ENCODE measurements around the gene NMNAT2. TPM values are rescaled to one million over a fixed set of nuclear protein-coding genes. Genes with fewer than 3 reads are reported as not detected.

The NMNAT2 gene
- polyA plus RNA-seq, 1 donor from 2014 or later = 43.8 TPM

DNA sequence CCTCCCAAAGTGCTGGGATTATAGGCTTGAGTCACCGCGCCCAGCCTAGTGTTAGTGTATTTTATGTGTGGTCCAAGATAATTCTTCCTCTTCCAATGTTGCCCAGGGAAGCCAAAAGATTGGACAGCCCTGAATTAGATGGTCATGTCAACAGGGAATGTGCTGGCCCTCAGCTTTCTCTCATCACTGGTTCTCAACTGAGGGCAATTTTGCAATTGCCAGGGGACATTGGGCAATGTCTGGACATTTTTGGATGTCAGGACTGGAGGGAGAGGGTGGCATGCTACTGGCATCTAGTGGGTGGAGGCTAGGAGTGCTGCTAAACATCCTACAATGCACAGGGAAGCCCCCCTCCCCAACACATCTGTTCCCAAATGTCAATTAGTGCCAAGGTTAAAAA, 137.1 kb downstream of the NMNAT2 start:
- no peak overlapping the region for H2AFZ ChIP-seq (ENCODE audit: low read depth, low read length)
- H3K9me2 ChIP-seq (ENCODE audit: insufficient read depth, low read length) = no peaks in the 10 kb centered on the region
- H3K4me2 ChIP-seq (ENCODE audit: low read length) = no peak overlapping the region
- no peaks in the 10 kb centered on the region for H3F3A ChIP-seq (ENCODE audit: insufficient read depth, low read length, poor library complexity, severe bottlenecking)
- no peak for TF ChIP-seq TAF1 (IDR thresholded peaks at IDR 0.05; ENCODE audit: low read depth)
- no peak for TF ChIP-seq SMC3 (conservative IDR thresholded peaks at IDR 0.05; ENCODE audit: poor library complexity)
- no peak for TF ChIP-seq EZH2 (IDR thresholded peaks at IDR 0.05; ENCODE audit: borderline replicate concordance, insufficient read depth, low read length, poor library complexity, severe bottlenecking)
- TF ChIP-seq, protein P1, sequence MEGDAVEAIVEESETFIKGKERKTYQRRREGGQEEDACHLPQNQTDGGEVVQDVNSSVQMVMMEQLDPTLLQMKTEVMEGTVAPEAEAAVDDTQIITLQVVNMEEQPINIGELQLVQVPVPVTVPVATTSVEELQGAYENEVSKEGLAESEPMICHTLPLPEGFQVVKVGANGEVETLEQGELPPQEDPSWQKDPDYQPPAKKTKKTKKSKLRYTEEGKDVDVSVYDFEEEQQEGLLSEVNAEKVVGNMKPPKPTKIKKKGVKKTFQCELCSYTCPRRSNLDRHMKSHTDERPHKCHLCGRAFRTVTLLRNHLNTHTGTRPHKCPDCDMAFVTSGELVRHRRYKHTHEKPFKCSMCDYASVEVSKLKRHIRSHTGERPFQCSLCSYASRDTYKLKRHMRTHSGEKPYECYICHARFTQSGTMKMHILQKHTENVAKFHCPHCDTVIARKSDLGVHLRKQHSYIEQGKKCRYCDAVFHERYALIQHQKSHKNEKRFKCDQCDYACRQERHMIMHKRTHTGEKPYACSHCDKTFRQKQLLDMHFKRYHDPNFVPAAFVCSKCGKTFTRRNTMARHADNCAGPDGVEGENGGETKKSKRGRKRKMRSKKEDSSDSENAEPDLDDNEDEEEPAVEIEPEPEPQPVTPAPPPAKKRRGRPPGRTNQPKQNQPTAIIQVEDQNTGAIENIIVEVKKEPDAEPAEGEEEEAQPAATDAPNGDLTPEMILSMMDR (IDR thresholded peaks at IDR 0.05; ENCODE audit: poor library complexity, severe bottlenecking) = no peak
- TF ChIP-seq MXI1 (conservative IDR thresholded peaks at IDR 0.05; ENCODE audit: poor library complexity, severe bottlenecking) = no peak
- TF ChIP-seq, protein P2, sequence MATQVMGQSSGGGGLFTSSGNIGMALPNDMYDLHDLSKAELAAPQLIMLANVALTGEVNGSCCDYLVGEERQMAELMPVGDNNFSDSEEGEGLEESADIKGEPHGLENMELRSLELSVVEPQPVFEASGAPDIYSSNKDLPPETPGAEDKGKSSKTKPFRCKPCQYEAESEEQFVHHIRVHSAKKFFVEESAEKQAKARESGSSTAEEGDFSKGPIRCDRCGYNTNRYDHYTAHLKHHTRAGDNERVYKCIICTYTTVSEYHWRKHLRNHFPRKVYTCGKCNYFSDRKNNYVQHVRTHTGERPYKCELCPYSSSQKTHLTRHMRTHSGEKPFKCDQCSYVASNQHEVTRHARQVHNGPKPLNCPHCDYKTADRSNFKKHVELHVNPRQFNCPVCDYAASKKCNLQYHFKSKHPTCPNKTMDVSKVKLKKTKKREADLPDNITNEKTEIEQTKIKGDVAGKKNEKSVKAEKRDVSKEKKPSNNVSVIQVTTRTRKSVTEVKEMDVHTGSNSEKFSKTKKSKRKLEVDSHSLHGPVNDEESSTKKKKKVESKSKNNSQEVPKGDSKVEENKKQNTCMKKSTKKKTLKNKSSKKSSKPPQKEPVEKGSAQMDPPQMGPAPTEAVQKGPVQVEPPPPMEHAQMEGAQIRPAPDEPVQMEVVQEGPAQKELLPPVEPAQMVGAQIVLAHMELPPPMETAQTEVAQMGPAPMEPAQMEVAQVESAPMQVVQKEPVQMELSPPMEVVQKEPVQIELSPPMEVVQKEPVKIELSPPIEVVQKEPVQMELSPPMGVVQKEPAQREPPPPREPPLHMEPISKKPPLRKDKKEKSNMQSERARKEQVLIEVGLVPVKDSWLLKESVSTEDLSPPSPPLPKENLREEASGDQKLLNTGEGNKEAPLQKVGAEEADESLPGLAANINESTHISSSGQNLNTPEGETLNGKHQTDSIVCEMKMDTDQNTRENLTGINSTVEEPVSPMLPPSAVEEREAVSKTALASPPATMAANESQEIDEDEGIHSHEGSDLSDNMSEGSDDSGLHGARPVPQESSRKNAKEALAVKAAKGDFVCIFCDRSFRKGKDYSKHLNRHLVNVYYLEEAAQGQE (IDR thresholded peaks at IDR 0.05; ENCODE audit: borderline replicate concordance) = no peak
- no peak for TF ChIP-seq RAD21 (conservative IDR thresholded peaks at IDR 0.05)
- no peak for TF ChIP-seq EP300 (conservative IDR thresholded peaks at IDR 0.05; ENCODE audit: poor library complexity, severe bottlenecking)
- TF ChIP-seq POLR2AphosphoS5 (IDR thresholded peaks at IDR 0.05) = no peak
- peaks cover 28% of the 10 kb centered on the region for H3K36me3 ChIP-seq (ENCODE audit: insufficient read depth, low read length)
- H3K4me3 ChIP-seq (ENCODE audit: low read length) = no peak overlapping the region
- no peak overlapping the region for H3K27ac ChIP-seq (ENCODE audit: low read length)
- H3K9me3 ChIP-seq (ENCODE audit: low read length) = no peaks in the 10 kb centered on the region
- no peak overlapping the region for H3K9ac ChIP-seq (ENCODE audit: low read length)
- no peaks in the 10 kb centered on the region for H4K20me1 ChIP-seq (ENCODE audit: insufficient read depth)
- no peaks in the 10 kb centered on the region for H3K79me2 ChIP-seq (replicated peaks; ENCODE audit: insufficient read depth, low read length)
- no peaks in the 10 kb centered on the region for H3K27me3 ChIP-seq (ENCODE audit: insufficient read depth, low read depth, low read length)

DNA sequence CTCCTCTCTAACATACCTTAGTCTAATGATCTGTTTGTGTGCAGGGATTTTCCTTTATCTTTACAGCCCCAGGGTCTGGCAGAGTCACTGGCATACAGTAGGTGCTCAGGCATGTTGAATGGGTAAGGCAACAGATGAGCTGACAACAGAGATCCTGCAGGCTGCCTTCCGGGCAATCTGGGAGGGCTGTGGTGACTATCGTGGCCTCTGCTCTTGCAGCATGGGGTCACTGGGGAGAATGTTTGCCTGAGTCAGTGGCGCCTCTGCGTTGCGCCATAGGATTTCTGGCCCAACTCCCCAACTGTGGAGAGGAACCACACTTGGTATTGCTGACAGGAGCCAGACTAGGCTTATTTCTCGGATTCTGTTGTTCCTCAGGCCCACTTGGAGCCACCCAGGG, 138.3 kb downstream of the NMNAT2 start:
- H3F3A ChIP-seq (ENCODE audit: insufficient read depth, low read length, poor library complexity, severe bottlenecking) = no peaks in the 10 kb centered on the region
- no peak overlapping the region for H2AFZ ChIP-seq (ENCODE audit: low read depth, low read length)
- H3K9me2 ChIP-seq (ENCODE audit: insufficient read depth, low read length) = no peaks in the 10 kb centered on the region
- H3K36me3 ChIP-seq (ENCODE audit: insufficient read depth, low read length) = peaks cover 20% of the 10 kb centered on the region
- H3K27me3 ChIP-seq (ENCODE audit: insufficient read depth, low read depth, low read length) = no peaks in the 10 kb centered on the region
- no peaks in the 10 kb centered on the region for H3K9me3 ChIP-seq (ENCODE audit: low read length)
- TF ChIP-seq EZH2 (IDR thresholded peaks at IDR 0.05; ENCODE audit: borderline replicate concordance, insufficient read depth, low read length, poor library complexity, severe bottlenecking) (no peak), EP300 (conservative IDR thresholded peaks at IDR 0.05; ENCODE audit: poor library complexity, severe bottlenecking) (no peak), TAF1 (IDR thresholded peaks at IDR 0.05; ENCODE audit: low read depth) (no peak), POLR2AphosphoS5 (IDR thresholded peaks at IDR 0.05) (no peak), MXI1 (conservative IDR thresholded peaks at IDR 0.05; ENCODE audit: poor library complexity, severe bottlenecking) (no peak)
- TF ChIP-seq, protein P1 (IDR thresholded peaks at IDR 0.05; ENCODE audit: poor library complexity, severe bottlenecking) = no peak
- H3K4me3 ChIP-seq (ENCODE audit: low read length) = no peak overlapping the region
- H3K27ac ChIP-seq (ENCODE audit: low read length) = no peak overlapping the region
- H3K4me2 ChIP-seq (ENCODE audit: low read length) = no peak overlapping the region
- no peak overlapping the region for H3K9ac ChIP-seq (ENCODE audit: low read length)
- H4K20me1 ChIP-seq (ENCODE audit: insufficient read depth) = no peaks in the 10 kb centered on the region
- H3K79me2 ChIP-seq (replicated peaks; ENCODE audit: insufficient read depth, low read length) = no peaks in the 10 kb centered on the region
